HEK293 (cell line): Measurements from ENCODE around the gene MSANTD1.

ENCODE experiments used
- CTCF ChIA-PET: fragments of 350-600 bp; formaldehyde crosslinking; extraction: SDS; loops from one replicate; lab custom pipeline; 2021; ENCODE audit warnings: antibody characterized with exemption; lab: Yijun Ruan, JAX
- POLR2A ChIA-PET: fragments of 300-600 bp; formaldehyde crosslinking; extraction: SDS; loops from one replicate; lab custom pipeline; 2020; ENCODE audit warnings: antibody characterized with exemption, inconsistent platforms; lab: Yijun Ruan, JAX
- H3K27ac ChIP-seq: fragments of 200-500 bp; sonication (Bioruptor generic); 2 replicates; pipeline ENCODE4 v1.5.1; 2014; ENCODE audit warnings: low read depth, low read length, control low read depth, inconsistent platforms; ENCODE audit errors: extremely low read depth
- H3K36me3 ChIP-seq, 2 experiments: fragments of 200-500 bp in 1 of 2; sonication (Bioruptor generic) in 1 of 2; 1 replicate in 1 of 2; 2 replicates in 1 of 2; pipeline ENCODE4 v1.5.1; 2014 to 2017; ENCODE audit warnings: inconsistent platforms in 2 of 2, low read length in 2 of 2; ENCODE audit not compliant: control insufficient read depth in 2 of 2, insufficient read depth in 1 of 2
- H3K4me1 ChIP-seq: fragments of 200-500 bp; sonication (Bioruptor generic); 2 replicates; pipeline ENCODE4 v1.5.1; 2014; ENCODE audit warnings: mild to moderate bottlenecking, low read length, inconsistent platforms; ENCODE audit not compliant: control insufficient read depth, insufficient read depth
- H3K4me3 ChIP-seq: 2 replicates; pipeline ENCODE4 v1.5.1; 2011; ENCODE audit warnings: low read depth, mild to moderate bottlenecking, control low read depth, low read length, moderate library complexity
- H3K9me3 ChIP-seq: fragments of 200-500 bp; sonication (Bioruptor generic); 2 replicates; pipeline ENCODE4 v1.5.1; 2014; ENCODE audit warnings: low read depth, low read length, inconsistent platforms; ENCODE audit not compliant: control insufficient read depth, insufficient read depth
- BCL6B ChIP-seq: fragments of 450-650 bp; formaldehyde crosslinking; IDR thresholded peaks from 2 replicates; pipeline ENCODE4 v1.5.1; 2017; ENCODE audit warnings: missing biosample characterization, missing genetic modification characterization
- GLIS1 ChIP-seq: fragments of 450-650 bp; formaldehyde crosslinking; IDR thresholded peaks from 2 replicates; pipeline ENCODE4 v1.5.1; 2016; ENCODE audit warnings: missing biosample characterization, missing genetic modification characterization
- KLF17 ChIP-seq: fragments of 450-650 bp; formaldehyde crosslinking; IDR thresholded peaks from 2 replicates; pipeline ENCODE4 v1.5.1; 2016; ENCODE audit warnings: missing biosample characterization, missing genetic modification characterization
- KLF7 ChIP-seq: fragments of 450-650 bp; formaldehyde crosslinking; IDR thresholded peaks from 2 replicates; pipeline ENCODE4 v1.5.1; 2016; ENCODE audit warnings: missing biosample characterization, missing genetic modification characterization, borderline replicate concordance
- KLF8 ChIP-seq: fragments of 450-650 bp; formaldehyde crosslinking; IDR thresholded peaks from 2 replicates; pipeline ENCODE4 v1.5.1; 2016; ENCODE audit warnings: missing biosample characterization, missing genetic modification characterization
- REPIN1 ChIP-seq: fragments of 450-650 bp; formaldehyde crosslinking; IDR thresholded peaks from 2 replicates; pipeline ENCODE4 v1.5.1; 2017; ENCODE audit warnings: missing biosample characterization, missing genetic modification characterization, low read depth
- SCRT2 ChIP-seq: fragments of 450-650 bp; formaldehyde crosslinking; IDR thresholded peaks from 2 replicates; pipeline ENCODE4 v1.5.1; 2016; ENCODE audit warnings: missing biosample characterization, missing genetic modification characterization
- SP2 ChIP-seq: fragments of 450-650 bp; formaldehyde crosslinking; IDR thresholded peaks from 2 replicates; pipeline ENCODE4 v1.5.1; 2016; ENCODE audit warnings: missing biosample characterization, missing genetic modification characterization
- ZEB2 ChIP-seq: fragments of 450-650 bp; formaldehyde crosslinking; IDR thresholded peaks from 2 replicates; pipeline ENCODE4 v1.5.1; 2016; ENCODE audit warnings: missing biosample characterization, missing genetic modification characterization
- ZNF10 ChIP-seq: fragments of 450-650 bp; formaldehyde crosslinking; IDR thresholded peaks from 2 replicates; pipeline ENCODE4 v1.5.1; 2017; ENCODE audit warnings: missing biosample characterization, missing genetic modification characterization
- ZNF133 ChIP-seq: fragments of 450-650 bp; formaldehyde crosslinking; IDR thresholded peaks from 2 replicates; pipeline ENCODE4 v1.5.1; 2016; ENCODE audit warnings: missing biosample characterization, missing genetic modification characterization
- ZNF169 ChIP-seq: fragments of 450-650 bp; formaldehyde crosslinking; IDR thresholded peaks from 2 replicates; pipeline ENCODE4 v1.5.1; 2016; ENCODE audit warnings: missing biosample characterization, missing genetic modification characterization
- ZNF174 ChIP-seq: fragments of 450-650 bp; formaldehyde crosslinking; IDR thresholded peaks from 2 replicates; pipeline ENCODE4 v1.5.0; 2017; ENCODE audit warnings: missing biosample characterization, mild to moderate bottlenecking, missing genetic modification characterization
- ZNF184 ChIP-seq: fragments of 450-650 bp; IDR thresholded peaks from 2 replicates; pipeline ENCODE4 v1.5.1; 2018; ENCODE audit warnings: missing biosample characterization, mild to moderate bottlenecking, missing genetic modification characterization
- ZNF2 ChIP-seq: fragments of 450-650 bp; formaldehyde crosslinking; IDR thresholded peaks from 2 replicates; pipeline ENCODE4 v1.5.1; 2016; ENCODE audit warnings: missing biosample characterization, missing genetic modification characterization
- ZNF335 ChIP-seq: fragments of 450-650 bp; formaldehyde crosslinking; conservative IDR thresholded peaks from 2 replicates; pipeline ENCODE4 v1.5.1; 2016; ENCODE audit warnings: missing biosample characterization, missing genetic modification characterization
- ZNF426 ChIP-seq: fragments of 450-650 bp; formaldehyde crosslinking; IDR thresholded peaks from 2 replicates; pipeline ENCODE4 v1.5.1; 2017; ENCODE audit warnings: missing biosample characterization, missing genetic modification characterization, mild to moderate bottlenecking, inconsistent platforms, moderate library complexity
- ZNF510 ChIP-seq: fragments of 450-650 bp; formaldehyde crosslinking; IDR thresholded peaks from 2 replicates; pipeline ENCODE4 v1.5.1; 2018; ENCODE audit warnings: mild to moderate bottlenecking, missing genetic modification characterization, missing biosample characterization; ENCODE audit not compliant: insufficient replicate concordance
- ZNF513 ChIP-seq: fragments of 450-650 bp; IDR thresholded peaks from 2 replicates; pipeline ENCODE4 v1.5.1; 2018; ENCODE audit warnings: missing biosample characterization, missing genetic modification characterization
- ZNF623 ChIP-seq: fragments of 450-650 bp; formaldehyde crosslinking; IDR thresholded peaks from 2 replicates; pipeline ENCODE4 v1.5.1; 2016; ENCODE audit warnings: missing biosample characterization, missing genetic modification characterization
- ZNF626 ChIP-seq: fragments of 450-650 bp; sonication (Bioruptor Pico); formaldehyde crosslinking; IDR thresholded peaks from 2 replicates; pipeline ENCODE4 v1.5.1; 2018; ENCODE audit warnings: missing biosample characterization, missing genetic modification characterization, inconsistent platforms
- ZNF645 ChIP-seq: fragments of 450-650 bp; formaldehyde crosslinking; IDR thresholded peaks from 2 replicates; pipeline ENCODE4; 2016; ENCODE audit warnings: missing biosample characterization, missing genetic modification characterization
- ZNF792 ChIP-seq: fragments of 450-650 bp; formaldehyde crosslinking; IDR thresholded peaks from 2 replicates; pipeline ENCODE4 v1.5.1; 2016; ENCODE audit warnings: missing biosample characterization, missing genetic modification characterization
- ZNF843 ChIP-seq: fragments of 450-650 bp; formaldehyde crosslinking; IDR thresholded peaks from 2 replicates; pipeline ENCODE4 v1.5.1; 2016; ENCODE audit warnings: missing biosample characterization, missing genetic modification characterization
- ZSCAN23 ChIP-seq: fragments of 450-650 bp; formaldehyde crosslinking; IDR thresholded peaks from 2 replicates; pipeline ENCODE4 v1.5.1; 2016; ENCODE audit warnings: missing biosample characterization, missing genetic modification characterization

The MSANTD1 gene

GRCh38 chr4:3237712-3238560 is 11.0 kb upstream of the MSANTD1 start:
- Histone ChIP-seq H3K4me3 (no peak overlapping the region), H3K9me3 (no peaks in the 10 kb centered on the region), H3K4me1 (no peaks in the 10 kb centered on the region), H3K27ac (no peak overlapping the region), H3K36me3 (peaks cover 0 to 85% of the 10 kb centered on the region in 2 experiments; a peak in 1 of 3 replicates)
- no peak for TF ChIP-seq ZSCAN23 (tag by site-specific recombination)
- TF ChIP-seq ZNF2 (tag by site-specific recombination) = no peak
- no peak for TF ChIP-seq GLIS1 (tag by site-specific recombination)
- TF ChIP-seq KLF17 (tag by site-specific recombination) = no peak
- no peak for TF ChIP-seq ZNF510 (tag by site-specific recombination)
- no peak for TF ChIP-seq ZNF792 (tag by site-specific recombination)
- no peak for TF ChIP-seq ZNF10
- TF ChIP-seq ZNF426 (tag by site-specific recombination) = no peak
- TF ChIP-seq ZNF169 = no peak
- TF ChIP-seq ZNF133 (tag by site-specific recombination) = no peak
- no peak for TF ChIP-seq ZNF335 (tag by site-specific recombination)
- TF ChIP-seq SP2 (tag by site-specific recombination) = no peak
- no peak for TF ChIP-seq SCRT2
- no peak for TF ChIP-seq ZNF843 (tag by site-specific recombination)
- ChIA-PET CTCF (no interaction called here), POLR2A (no interaction called here)

- ChIA-PET POLR2A (no interaction called here), CTCF (no interaction called here)
- H3K4me1 ChIP-seq = no peaks in the 10 kb centered on the region
- H3K27ac ChIP-seq = no peak overlapping the region
- H3K4me3 ChIP-seq = no peak overlapping the region
- no peak for TF ChIP-seq ZEB2 (tag by site-specific recombination)
- no peak for TF ChIP-seq ZNF623 (tag by site-specific recombination)
- no peak for TF ChIP-seq ZNF174
- no peak for TF ChIP-seq KLF7
- TF ChIP-seq ZNF184 (tag by site-specific recombination) = no peak
- TF ChIP-seq ZNF513 = no peak
- no peak for TF ChIP-seq REPIN1
- no peak for TF ChIP-seq ZNF10
- TF ChIP-seq ZNF626 (tag by site-specific recombination) = no peak
- TF ChIP-seq KLF8 (tag by site-specific recombination) = no peak
- TF ChIP-seq ZNF645 (tag by site-specific recombination) = no peak
- no peak for TF ChIP-seq BCL6B (tag by site-specific recombination)
- no peaks in the 10 kb centered on the region for H3K9me3 ChIP-seq
- H3K36me3 ChIP-seq = peaks cover 0 to 84% of the 10 kb centered on the region in 2 experiments; a peak in 1 of 3 replicates
Observed at GRCh38 chr4:3238721-3239120, 10.2 kb upstream of the MSANTD1 start.
